GM12872 (cell line): ENCODE data around the gene CMBL.

ENCODE experiments used
- CTCF ChIP-seq: IDR thresholded peaks from 3 replicates; pipeline ENCODE4 v1.5.1; 2011; ENCODE audit warnings: low read depth, mild to moderate bottlenecking, low read length, moderate library complexity; ENCODE audit not compliant: insufficient read depth

Gene CMBL

GRCh38 chr5:10249948-10250805 lies 57.5 kb downstream of the CMBL start, which contains the start of gene CCT5:
TSS of gene CCT5 (plus strand) at chr5:10250280. CDS start at chr5:10250341, 61 bp downstream.
- TF ChIP-seq CTCF = no peak

GRCh38 chr5:10248378-10249260 lies 59.1 kb downstream of the CMBL start:
- no peak for TF ChIP-seq CTCF

- TF ChIP-seq CTCF = no peak
These were observed 60.9 kb downstream of the CMBL start for GRCh38 chr5:10246761-10247160.

GRCh38 chr5:10244342-10244944 lies 63.3 kb downstream of the CMBL start:
- TF ChIP-seq CTCF = no peak

- TF ChIP-seq CTCF = no peak
These were observed 64.0 kb downstream of the CMBL start for GRCh38 chr5:10243660-10244240.

GRCh38 chr5:10235350-10235749 lies 72.4 kb downstream of the CMBL start:
- no peak for TF ChIP-seq CTCF
